Activated gamma-delta T cell treated with Interleukin-2 at 50 U/mL for 16 hours (primary cell): ENCODE results near the gene SCFD2.

Experiments used
- DNase-seq: peaks from one replicate; pipeline ENCODE4 v3.0.0-alpha.2; 2020

SCFD2 gene

DNA sequence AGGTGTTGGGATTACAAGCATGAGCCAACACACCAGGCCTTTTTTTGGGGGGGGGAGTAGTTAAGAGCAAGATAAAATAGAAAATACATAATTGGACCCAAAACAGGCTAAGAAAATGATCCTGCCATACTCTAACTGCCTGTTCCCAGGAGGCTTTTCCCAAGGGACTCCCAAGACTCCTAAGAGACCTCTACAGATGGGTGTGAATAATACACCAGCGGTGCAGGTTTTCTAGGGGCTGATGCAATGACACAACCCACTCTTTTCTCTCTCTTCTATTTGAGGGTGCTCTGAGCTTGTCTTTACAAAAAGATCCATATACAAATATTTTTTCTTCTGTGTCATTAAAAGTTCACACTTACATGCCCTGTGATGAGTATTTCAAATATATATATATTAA is 386.8 kb downstream of the SCFD2 start:
- DNase-seq = no peak

DNA sequence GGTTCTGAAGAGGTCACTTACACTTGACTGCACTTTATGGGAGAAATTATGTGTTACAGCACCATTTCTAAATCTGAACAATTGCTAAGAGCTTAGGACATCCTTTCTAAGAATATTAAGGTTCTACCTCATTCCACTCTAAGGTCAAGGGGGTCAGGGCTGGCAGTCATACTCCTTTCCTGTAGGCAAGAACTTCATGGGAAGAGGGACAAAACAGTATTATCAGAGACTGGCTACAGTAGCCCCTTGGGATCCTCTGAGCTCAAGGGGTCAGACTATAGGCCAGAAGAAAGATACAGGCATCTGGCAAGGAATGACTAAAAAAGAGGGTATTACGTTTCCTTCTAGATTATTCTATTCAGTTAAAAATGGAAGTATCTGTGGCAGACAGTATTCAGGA is 388.6 kb downstream of the SCFD2 start:
- no peak for DNase-seq

DNA sequence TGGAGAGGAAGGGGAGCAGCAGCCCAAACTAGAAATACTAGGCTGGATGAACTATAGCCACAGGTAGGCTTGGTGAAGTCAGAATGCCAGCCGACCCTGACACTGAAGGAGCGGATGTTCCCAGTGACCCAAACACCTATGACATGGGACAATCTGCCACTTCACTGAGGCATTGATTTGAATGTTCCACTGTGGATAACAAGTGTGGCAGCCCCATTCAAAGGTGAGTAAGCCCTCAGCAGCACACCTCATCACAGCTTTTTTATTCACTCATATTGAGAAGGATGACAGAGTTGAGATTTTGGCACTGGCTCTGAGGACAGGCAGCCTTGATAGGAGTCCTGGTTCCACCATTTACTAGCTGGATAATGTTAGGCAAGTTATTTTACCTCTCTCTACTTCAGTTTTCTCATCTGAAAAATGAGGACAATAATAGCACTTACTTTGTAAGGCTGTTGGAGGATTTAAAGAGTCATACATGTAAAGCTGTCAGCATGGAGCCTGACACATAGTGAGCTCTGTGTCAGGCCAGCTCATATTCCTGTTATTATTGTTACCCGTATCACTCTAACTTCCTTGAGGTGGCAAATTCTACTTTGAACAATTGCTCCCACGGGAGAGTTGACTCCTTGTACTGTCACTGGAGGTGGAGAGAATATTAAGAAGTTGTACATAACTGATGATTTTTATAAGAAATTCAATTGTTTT is 389.2 kb downstream of the SCFD2 start:
- no peak for DNase-seq

- no peak for DNase-seq
Observed at GRCh38 chr4:52968691-52969090, 397.2 kb downstream of the SCFD2 start.

- DNase-seq = no peak
Observed at GRCh38 chr4:52968241-52968640, 397.6 kb downstream of the SCFD2 start.

DNA sequence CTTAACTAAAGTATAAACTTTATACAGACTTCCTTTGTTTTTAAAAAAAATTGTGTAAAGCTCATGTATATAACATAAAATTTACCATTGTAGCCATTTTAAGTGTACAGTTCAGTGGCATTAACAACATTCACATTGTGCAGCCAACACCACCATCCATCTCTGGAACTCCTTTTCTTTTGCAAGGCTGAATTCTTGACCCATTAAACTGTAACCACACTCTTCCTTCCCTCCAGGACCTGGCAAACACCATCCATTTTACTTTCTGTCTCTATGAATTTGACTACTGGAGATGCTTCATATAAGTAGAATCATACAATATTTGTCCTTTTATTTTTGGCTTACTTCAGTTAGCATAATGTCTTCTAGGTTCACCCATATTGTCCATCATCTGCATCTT is 399.1 kb downstream of the SCFD2 start:
- DNase-seq = no peak

DNA sequence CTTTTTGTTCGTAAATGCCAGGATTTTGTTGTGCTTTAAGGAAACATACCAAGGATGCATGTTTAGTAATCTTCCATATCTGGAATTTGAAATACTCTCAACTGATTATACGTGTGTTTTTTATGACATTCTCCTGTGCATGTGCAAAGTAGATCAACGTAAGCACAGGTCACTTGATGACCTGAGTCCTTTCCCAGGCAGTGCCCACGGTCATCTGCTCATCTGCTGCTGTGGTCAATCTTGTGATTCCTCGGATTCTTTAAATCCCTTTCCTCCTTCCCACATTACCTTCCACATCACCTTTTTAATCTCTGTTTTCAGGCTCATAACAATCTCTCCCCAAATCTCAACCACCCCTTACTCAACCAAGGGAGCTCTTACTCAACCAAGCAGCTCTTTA is 399.7 kb downstream of the SCFD2 start:
- DNase-seq = no peak

DNA sequence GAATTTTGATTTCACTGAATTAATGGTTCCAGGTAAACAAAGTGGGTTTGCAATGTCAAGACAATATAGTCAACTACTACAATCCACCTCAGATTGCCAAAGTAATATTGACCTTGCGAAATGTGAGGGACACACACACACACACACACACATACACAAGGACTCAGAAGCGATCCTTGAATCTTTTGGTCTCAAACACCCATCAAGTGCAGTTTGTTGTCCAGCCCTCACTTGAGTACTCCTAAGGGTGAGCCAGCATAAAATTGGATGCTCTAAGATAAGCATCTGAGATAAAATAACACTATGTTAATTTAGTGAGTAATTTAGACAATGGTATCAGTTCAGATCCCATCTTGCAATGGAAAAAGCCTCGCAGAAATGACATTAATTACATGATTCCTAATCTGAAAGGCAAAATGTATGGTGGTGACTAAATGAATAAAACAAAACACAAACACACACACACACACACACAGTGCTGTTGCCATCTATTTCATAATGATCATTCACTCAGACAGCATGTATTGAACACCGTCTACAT is 401.2 kb downstream of the SCFD2 start:
- no peak for DNase-seq

GRCh38 chr4:52964011-52964410 is 401.9 kb downstream of the SCFD2 start:
- no peak for DNase-seq

DNA sequence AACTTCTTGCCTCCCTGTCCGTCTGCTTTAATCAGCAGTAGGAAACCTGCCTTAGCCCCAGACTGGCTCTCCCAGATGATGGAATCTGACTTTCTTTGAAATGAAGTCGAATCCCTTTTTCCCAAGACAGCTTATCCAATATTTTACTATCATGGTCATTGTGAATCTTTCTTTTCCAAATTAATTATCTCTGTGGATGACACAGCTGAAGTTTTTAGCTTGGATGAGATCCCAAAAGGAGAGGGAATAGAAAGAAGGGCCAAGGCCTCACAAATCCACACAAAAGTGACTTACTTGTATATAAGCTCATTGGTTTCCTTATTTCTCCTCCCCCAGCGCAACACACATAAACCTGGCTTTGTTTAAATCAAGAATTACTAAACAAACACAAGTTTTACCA is 403.1 kb downstream of the SCFD2 start:
- no peak for DNase-seq

DNA sequence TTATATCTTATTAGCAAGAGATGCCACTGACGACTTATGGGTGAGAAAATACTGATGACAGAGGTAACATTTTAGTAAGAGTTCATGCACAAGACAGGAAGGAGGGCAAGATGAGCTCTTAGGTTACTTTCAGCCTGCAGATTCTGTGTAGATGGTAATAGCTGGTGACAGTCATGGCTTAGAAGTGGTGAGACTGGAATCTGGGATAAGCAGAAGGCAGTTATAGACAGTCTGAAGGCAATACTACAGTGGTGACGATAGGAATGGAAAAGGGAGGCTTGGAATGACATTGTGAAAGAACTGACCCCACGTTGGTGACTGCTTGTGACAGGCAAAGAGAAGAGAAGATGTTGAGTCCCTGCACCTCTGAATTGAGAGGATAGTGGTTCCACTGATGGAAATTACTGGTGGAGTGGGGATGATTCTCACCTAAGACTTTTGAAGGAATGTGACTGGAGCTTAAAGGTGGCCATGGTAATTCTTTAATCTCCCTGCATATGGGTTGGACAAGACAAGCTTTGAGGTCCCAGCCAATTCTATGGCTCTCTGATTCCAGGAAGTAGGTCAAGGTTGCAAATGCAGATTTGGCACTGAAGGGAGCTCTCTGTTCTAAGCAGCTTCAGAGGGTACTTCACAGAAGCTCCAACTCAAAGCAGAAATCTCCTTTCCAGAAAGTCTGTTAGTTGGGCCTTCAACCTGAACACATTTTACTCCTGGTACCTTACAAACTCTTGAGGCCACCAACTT is 404.0 kb downstream of the SCFD2 start:
- no peak for DNase-seq

DNA sequence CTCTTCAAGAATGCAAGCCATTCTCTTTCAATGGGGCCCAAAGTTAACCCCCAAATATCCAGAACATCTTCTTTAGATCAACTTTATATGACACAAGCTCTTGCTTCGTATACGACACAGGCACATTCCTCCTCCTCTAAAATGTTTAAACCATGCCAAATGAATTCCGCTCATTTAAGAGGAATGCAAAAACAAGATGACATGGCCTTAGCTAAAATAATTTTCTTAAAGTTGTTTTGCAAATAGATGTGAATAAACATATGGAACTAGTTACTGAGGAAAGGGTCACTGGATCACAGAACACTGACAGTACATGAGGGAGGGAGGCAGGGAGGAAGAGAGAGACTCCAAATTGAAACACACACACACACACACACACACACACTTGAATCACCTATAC is 406.3 kb downstream of the SCFD2 start:
- no peak for DNase-seq

DNA sequence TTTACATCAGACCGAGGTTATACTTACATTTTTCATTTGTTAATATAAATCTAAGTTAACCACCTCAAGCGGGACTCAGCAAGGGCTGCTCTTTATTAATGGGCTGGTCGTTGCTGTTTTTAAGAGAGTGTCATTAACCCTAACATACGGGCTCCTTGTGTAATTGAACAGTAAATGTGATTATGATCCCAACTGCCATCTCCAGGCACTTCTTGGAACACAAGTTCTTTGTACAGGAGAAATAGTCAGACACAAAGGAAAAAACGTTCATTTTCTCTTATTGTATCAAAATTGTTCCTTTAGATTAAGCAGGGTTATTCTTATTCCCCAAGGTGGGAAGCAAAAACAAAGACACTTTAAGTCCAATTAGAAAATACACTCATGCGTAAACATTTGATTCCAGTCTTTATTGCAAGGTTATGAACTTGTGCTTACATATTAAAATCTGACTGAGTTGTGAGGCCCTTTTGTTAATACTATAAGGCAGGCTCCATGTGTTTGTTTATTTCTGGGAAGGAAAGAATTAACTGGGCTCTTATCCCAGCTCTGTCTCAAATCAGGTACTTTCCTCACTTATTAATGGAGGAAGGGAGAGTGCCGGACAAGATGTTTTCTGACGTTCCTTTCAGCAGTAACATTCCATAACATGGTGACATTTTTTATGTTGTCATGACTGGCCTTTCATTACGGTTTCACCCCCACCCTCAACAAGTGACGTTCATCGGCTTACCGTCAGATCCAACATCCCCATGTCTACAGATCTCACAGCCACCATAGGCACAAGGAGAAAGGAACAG is 407.8 kb downstream of the SCFD2 start:
- DNase-seq = no peak

DNA sequence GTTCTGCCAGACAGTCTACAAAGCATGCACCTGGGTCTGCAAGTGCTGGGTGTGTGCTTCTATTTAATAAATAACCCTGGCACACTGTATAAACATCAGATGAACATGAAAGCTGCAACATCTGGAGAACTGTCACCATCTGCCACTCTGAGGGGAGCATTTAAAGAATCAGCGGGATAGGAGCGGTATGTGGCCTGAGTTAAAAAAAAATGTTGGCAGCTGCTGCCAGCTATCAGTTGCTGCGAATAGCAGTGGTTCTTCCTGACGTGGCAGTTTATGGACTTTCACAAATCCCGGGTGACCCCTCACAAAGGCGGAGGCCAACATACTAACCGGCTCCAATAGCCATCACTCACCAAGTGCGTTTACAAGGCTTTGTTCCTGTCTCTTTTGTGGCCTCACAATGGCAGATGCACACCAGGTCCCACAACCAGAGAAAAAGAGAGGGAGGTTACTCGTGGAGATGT is 408.6 kb downstream of the SCFD2 start:
- DNase-seq = no peak

DNA sequence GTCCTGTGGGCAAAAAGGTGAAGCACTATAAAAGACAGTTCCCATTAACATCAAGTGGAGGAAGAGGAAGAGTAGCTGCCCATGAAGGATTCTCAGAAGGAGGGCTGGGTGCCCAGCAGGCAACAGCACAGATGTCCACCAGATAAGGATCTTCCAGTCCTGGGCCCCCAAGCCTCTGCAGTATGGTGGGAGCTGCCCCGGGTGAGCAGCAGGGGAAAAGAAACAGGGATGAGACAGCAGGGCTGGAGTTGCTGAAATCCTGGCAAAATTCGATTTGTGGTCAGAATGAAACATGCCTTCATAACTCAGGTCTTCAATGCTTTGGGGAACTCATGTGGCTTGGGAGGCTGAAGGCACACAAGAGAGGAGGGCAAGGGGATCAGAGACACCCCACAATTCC is 409.2 kb downstream of the SCFD2 start:
- DNase-seq = no peak

DNA sequence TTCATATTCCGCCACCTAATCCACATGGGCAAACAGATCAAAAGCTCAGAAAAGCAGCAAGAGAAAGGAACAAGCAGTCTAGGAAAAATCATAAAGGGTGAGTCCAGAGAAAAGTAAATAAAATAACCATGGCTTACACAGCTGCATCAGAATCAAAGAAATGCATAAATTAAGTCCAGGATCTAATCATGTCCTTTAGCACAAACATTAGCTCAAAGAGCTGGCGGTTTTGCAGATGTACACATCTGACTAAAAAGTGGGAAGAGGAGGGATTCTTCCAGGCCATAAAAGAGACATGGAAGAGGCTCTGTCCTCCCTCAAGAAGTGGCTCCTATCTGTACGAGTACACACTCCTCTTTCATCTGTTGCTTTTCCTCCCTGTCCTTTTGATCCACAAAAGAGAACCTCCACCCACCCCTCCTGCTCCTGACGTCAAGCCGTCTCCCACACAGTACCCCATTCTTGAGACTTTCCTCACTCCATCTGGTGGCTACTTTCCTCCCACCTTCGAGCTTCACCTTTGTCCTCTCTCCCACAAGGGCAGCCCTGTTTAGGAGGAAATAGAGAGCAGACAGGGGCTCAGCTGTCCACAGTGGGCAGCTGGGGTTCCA is 411.2 kb downstream of the SCFD2 start:
- DNase-seq = no peak

GRCh38 chr4:52952540-52952939 is 413.3 kb downstream of the SCFD2 start:
- no peak for DNase-seq

GRCh38 chr4:52951016-52951415 is 414.8 kb downstream of the SCFD2 start:
- DNase-seq = no peak

DNA sequence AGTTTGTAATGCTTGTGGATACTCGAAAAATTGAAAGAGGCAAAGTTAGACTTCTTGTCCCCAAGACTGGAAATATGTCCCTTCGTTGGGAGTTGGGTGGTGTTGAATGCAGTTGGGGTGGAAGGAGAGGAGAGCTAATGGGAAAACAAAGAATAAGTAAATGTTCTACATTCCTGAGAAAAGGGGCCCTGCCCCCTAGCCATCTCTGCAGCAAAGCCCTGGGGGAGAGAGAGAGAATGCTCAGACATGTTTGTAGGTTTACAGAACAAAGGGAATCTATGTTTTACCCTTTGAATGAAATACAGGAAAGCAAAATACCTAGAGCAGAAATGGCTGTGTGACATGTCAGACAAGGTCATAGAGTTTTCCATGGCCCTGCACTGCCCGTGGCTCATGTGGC is 415.6 kb downstream of the SCFD2 start:
- DNase-seq = no peak

GRCh38 chr4:52949336-52949735 is 416.5 kb downstream of the SCFD2 start:
- DNase-seq = no peak

GRCh38 chr4:52948057-52948423 is 417.8 kb downstream of the SCFD2 start:
- no peak for DNase-seq

GRCh38 chr4:52947401-52948056 is 418.3 kb downstream of the SCFD2 start:
- DNase-seq = no peak

- no peak for DNase-seq
Observed at GRCh38 chr4:52946855-52947254, 419.0 kb downstream of the SCFD2 start.
